Neural cell (in vitro differentiated cells): ENCODE data around the gene TAOK1.

Experiments
- CTCF ChIP-seq: fragments of 450-650 bp; IDR thresholded peaks from 2 replicates; pipeline ENCODE4 v1.5.1; 2014; ENCODE audit warnings: antibody characterized with exemption, mild to moderate bottlenecking, moderate library complexity; ENCODE audit not compliant: poor library complexity, severe bottlenecking
- EZH2 ChIP-seq: fragments of 200-600, 300-800 bp; shearing (Covaris generic), sonication (generic); IDR thresholded peaks from 2 replicates; pipeline ENCODE4 v1.6.1; 2014; ENCODE audit warnings: antibody characterized with exemption, low read length, borderline replicate concordance, mild to moderate bottlenecking; ENCODE audit not compliant: insufficient read depth, poor library complexity, severe bottlenecking
- POLR2AphosphoS5 ChIP-seq: IDR thresholded peaks from 2 replicates; pipeline ENCODE4 v1.6.1; 2012
- TF ChIP-seq, protein P1 (sequence below): IDR thresholded peaks from 2 replicates; pipeline ENCODE4 v1.6.1; 2012; ENCODE audit warnings: borderline replicate concordance

GRCh38 chr17:29368161-29368560, 22.0 kb upstream of the TAOK1 start:
- TF ChIP-seq POLR2AphosphoS5 (no peak), CTCF (no peak), EZH2 (no peak)
- TF ChIP-seq, protein P1, sequence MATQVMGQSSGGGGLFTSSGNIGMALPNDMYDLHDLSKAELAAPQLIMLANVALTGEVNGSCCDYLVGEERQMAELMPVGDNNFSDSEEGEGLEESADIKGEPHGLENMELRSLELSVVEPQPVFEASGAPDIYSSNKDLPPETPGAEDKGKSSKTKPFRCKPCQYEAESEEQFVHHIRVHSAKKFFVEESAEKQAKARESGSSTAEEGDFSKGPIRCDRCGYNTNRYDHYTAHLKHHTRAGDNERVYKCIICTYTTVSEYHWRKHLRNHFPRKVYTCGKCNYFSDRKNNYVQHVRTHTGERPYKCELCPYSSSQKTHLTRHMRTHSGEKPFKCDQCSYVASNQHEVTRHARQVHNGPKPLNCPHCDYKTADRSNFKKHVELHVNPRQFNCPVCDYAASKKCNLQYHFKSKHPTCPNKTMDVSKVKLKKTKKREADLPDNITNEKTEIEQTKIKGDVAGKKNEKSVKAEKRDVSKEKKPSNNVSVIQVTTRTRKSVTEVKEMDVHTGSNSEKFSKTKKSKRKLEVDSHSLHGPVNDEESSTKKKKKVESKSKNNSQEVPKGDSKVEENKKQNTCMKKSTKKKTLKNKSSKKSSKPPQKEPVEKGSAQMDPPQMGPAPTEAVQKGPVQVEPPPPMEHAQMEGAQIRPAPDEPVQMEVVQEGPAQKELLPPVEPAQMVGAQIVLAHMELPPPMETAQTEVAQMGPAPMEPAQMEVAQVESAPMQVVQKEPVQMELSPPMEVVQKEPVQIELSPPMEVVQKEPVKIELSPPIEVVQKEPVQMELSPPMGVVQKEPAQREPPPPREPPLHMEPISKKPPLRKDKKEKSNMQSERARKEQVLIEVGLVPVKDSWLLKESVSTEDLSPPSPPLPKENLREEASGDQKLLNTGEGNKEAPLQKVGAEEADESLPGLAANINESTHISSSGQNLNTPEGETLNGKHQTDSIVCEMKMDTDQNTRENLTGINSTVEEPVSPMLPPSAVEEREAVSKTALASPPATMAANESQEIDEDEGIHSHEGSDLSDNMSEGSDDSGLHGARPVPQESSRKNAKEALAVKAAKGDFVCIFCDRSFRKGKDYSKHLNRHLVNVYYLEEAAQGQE: no peak
